Heart left ventricle (tissue), 16 donors: Measurements from ENCODE around the gene TMEM42. TPM values are rescaled to one million over a fixed set of nuclear protein-coding genes. Genes with fewer than 3 reads are reported as not detected.

Source experiments
- ATAC-seq, 4 donors: fragments of 200-7000 bp; cut with Tn5 transposase; one replicate each; pipeline ENCODE4 v1.9.1; 2020 to 2022; ENCODE audit warnings: moderate library complexity in 4 of 4, mild to moderate bottlenecking in 3 of 4, moderate number of reproducible peaks in 1 of 4
- DNase-seq, 5 donors: peaks; one replicate each; pipeline ENCODE4 v3.0.0-alpha.2; 2020
- H3K27ac ChIP-seq, 12 donors: fragments of 200-600 bp; sonication (generic) in 4 of 12; one replicate each; pipeline versions ENCODE4 v1.5.0 to v1.8.0; 2016 to 2022; ENCODE audit warnings: mild to moderate bottlenecking in 2 of 12
- H3K27me3 ChIP-seq, 9 donors: fragments of 200-600 bp; sonication (generic) in 2 of 9; one replicate each; pipeline versions ENCODE4 v1.5.1 to v1.8.0; 2016 to 2022; ENCODE audit warnings: mild to moderate bottlenecking in 3 of 9
- H3K36me3 ChIP-seq, 9 donors: fragments of 200-600 bp; sonication (generic) in 2 of 9; one replicate each; pipeline versions ENCODE4 v1.5.0 to v1.8.0; 2018 to 2022; ENCODE audit warnings: mild to moderate bottlenecking in 2 of 9
- H3K4me1 ChIP-seq, 12 donors: fragments of 200-600 bp; sonication (generic) in 4 of 12; one replicate each; pipeline versions ENCODE4 v1.5.0 to v1.8.0; 2016 to 2022; ENCODE audit warnings: mild to moderate bottlenecking in 3 of 12
- H3K4me3 ChIP-seq, 12 donors: fragments of 200-600 bp; sonication (generic) in 4 of 12; one replicate each; pipeline versions ENCODE4 v1.5.0 to v1.8.0; 2017 to 2022; ENCODE audit warnings: mild to moderate bottlenecking in 9 of 12, moderate library complexity in 4 of 12
- H3K9me3 ChIP-seq, 12 donors: fragments of 200-600 bp; sonication (generic) in 4 of 12; one replicate each; pipeline versions ENCODE4 v1.5.0 to v1.8.0; 2016 to 2022; ENCODE audit warnings: mild to moderate bottlenecking in 1 of 12
- CTCF ChIP-seq, 12 donors: fragments of 200-600 bp; sonication (generic) in 4 of 12; IDR thresholded peaks; one replicate each; pipeline versions ENCODE4 v1.5.0 to v1.8.0; 2018 to 2022; ENCODE audit warnings: antibody characterized with exemption in 12 of 12, mild to moderate bottlenecking in 5 of 12
- POLR2A ChIP-seq, 2 donors: fragments of 450-650 bp; IDR thresholded peaks; one replicate each; pipeline ENCODE4 v1.6.1; 2017; ENCODE audit warnings: antibody characterized with exemption in 2 of 2, mild to moderate bottlenecking in 2 of 2, moderate library complexity in 2 of 2
- WGBS, 4 donors: extraction: QIAGEN DNeasy Blood & Tissue Kit in 2 of 4; methylation state at CpG; one replicate each; pipeline versions ENCODE4 v1.1.5 to v1.1.7; 2013 to 2018; 5-methylcytosine and 5-hydroxymethylcytosine counted together
- intact Hi-C, 10 donors: fragments of 100-400 bp; cut with DNase I; formaldehyde crosslinking; loops; one replicate each; pipeline versions ENCODE4 v1.11.1 to v1.14.2; 2022
- polyA plus RNA-seq, 2 donors: library from polyadenylated mRNA; stranded (reverse); fragments of 200-250 nt; gene quantifications; one replicate each; pipeline ENCODE4 v1.2.3, GENCODE V29; 2013
- total RNA-seq, 9 donors: library from RNA; depleted of rRNA in 2 of 9; stranded (reverse); fragments of >200 nt in 2 of 9; fragmentation: NEBNext Ultra II Directional in 3 of 9; extraction: Animal tissue kit (Norgen Biotek cat#: 25700) in 3 of 9; gene quantifications; one replicate each; pipeline versions ENCODE4 v1.1.0 to v1.2.4, GENCODE V29; 2016 to 2023
- donor health status: ischemic (EF 13 %, LVEDD 7.1; RV severe dilation, severe dysfunction).
- donor health status: healthy with polysubstance abuse.
- donor health status: DM: no; HTN: yes; CAD: no.
- donor health status: DM: no; HTN: no; CAD: no.
- donor health status: ischemic (EF 25% LVEDD 6.9; RV normal size, moderate dysfunction).
- donor health status: ischemic (EF 25% LVEDD 5.7; RV mildly dilated, moderate dysfunction).
- donor health status: healthy.
- donor health status: DM: yes; HTN: yes; CAD: no.
- donor health status: ischemic (EF 35%, LVEDD 5.7; RV mildly dilated, moderate dysfunction).
- donor health status: nonischemic (EF 11% LVEDD 7.7; RV severe dilation, severe dysfunction).
- donor health status: DM: yes; HTN: yes; CAD: no.
- donor health status: PGD.
- donor health status: ischemic (EF 29% LVEDD 5.4; RV normal size, mild dysfunction).
- donor health status: nonischemic (EF 23%, LVEDD 6.1; RV moderate dilation, normal function).

The TMEM42 gene
- total and polyA plus RNA-seq, 11 donors = 7.3 to 14.1 (median 10.6) TPM

DNA sequence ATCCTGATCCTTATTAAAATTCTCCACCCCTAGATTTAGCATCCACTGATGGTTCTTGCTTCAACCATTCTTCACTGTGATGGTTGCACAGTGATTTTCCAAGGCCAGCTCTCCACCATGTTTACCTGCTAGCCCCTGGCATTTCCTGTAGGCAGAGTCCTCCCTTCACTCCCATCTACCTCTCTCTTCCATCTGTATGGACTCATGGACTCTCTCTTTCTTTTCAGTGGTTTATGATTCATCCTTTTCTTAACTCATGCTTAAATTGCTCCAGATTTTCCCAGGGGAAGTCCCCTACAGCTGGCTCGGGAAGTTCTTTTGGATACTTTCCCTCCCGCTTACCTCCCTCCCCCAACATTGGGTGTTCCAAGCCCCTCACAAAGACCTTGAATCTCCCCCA, 31.4 kb downstream of the TMEM42 start:
- no peak for TF ChIP-seq POLR2A (IDR thresholded peaks at IDR 0.05)
- no peak for TF ChIP-seq CTCF (IDR thresholded peaks at IDR 0.05)
- H3K4me1 ChIP-seq = no peaks in the 10 kb centered on the region
- intact Hi-C loops = no loop called here
- no peak for ATAC-seq
- no peaks in the 10 kb centered on the region for H3K9me3 ChIP-seq
- H3K27me3 ChIP-seq = peaks cover 0 to 3% (median 0%) of the 10 kb centered on the region in 9 donors
- H3K36me3 ChIP-seq = no peaks in the 10 kb centered on the region
- no peak overlapping the region for H3K27ac ChIP-seq
- H3K4me3 ChIP-seq = no peak overlapping the region
- no peak for DNase-seq
- WGBS, 4 donors = 45 to 67% (median 60%) methylated on average over 2 of the region's 2 CpGs

GRCh38 chr3:44894485-44894884, 32.8 kb downstream of the TMEM42 start:
- H3K27ac ChIP-seq = no peak overlapping the region
- intact Hi-C loops = no loop called here
- H3K4me3 ChIP-seq = no peak overlapping the region
- ATAC-seq (no peak), DNase-seq (no peak)
- no peaks in the 10 kb centered on the region for H3K36me3 ChIP-seq
- no peaks in the 10 kb centered on the region for H3K4me1 ChIP-seq
- no peaks in the 10 kb centered on the region for H3K9me3 ChIP-seq
- TF ChIP-seq POLR2A (IDR thresholded peaks at IDR 0.05) (no peak), CTCF (IDR thresholded peaks at IDR 0.05) (no peak)
- WGBS, 4 donors = 40 to 45% (median 42%) methylated on average over 5 of the region's 5 CpGs
- peaks cover 0 to 13% (median 0%) of the 10 kb centered on the region in 9 donors for H3K27me3 ChIP-seq

GRCh38 chr3:44896440-44896839, 34.7 kb downstream of the TMEM42 start:
- Histone ChIP-seq H3K27me3 (peaks cover 0 to 19% (median 0%) of the 10 kb centered on the region in 9 donors), H3K27ac (no peak overlapping the region), H3K36me3 (no peaks in the 10 kb centered on the region), H3K4me1 (no peaks in the 10 kb centered on the region), H3K9me3 (no peaks in the 10 kb centered on the region), H3K4me3 (no peak overlapping the region)
- intact Hi-C loops = no loop called here
- ATAC-seq = no peak
- WGBS, 4 donors = 66 to 78% (median 77%) methylated on average over 2 of the region's 2 CpGs
- no peak for TF ChIP-seq CTCF (IDR thresholded peaks at IDR 0.05)
- no peak for TF ChIP-seq POLR2A (IDR thresholded peaks at IDR 0.05)
- no peak for DNase-seq

GRCh38 chr3:44899683-44900367, 38.1 kb downstream of the TMEM42 start:
- H3K27ac ChIP-seq = no peak overlapping the region
- H3K9me3 ChIP-seq = no peaks in the 10 kb centered on the region
- ATAC-seq (no peak), DNase-seq (no peak)
- 42 to 44% (median 43%) methylated on average over 12 to 13 of the region's 13 CpGs for WGBS, 4 donors
- intact Hi-C loops = no loop called here
- peaks cover 0 to 16% (median 0%) of the 10 kb centered on the region in 9 donors for H3K27me3 ChIP-seq
- H3K36me3 ChIP-seq = no peaks in the 10 kb centered on the region
- H3K4me3 ChIP-seq = no peak overlapping the region
- H3K4me1 ChIP-seq = no peaks in the 10 kb centered on the region
- no peak for TF ChIP-seq CTCF (IDR thresholded peaks at IDR 0.05)
- no peak for TF ChIP-seq POLR2A (IDR thresholded peaks at IDR 0.05)
